Keratinocyte (primary cell): Measurements from ENCODE around the gene SEC24D. TPM values are rescaled to one million over a fixed set of nuclear protein-coding genes. Genes with fewer than 3 reads are reported as not detected.

ENCODE experiments used
- DNase-seq: peaks from one replicate; pipeline ENCODE4 v3.0.0-alpha.2; 2011; ENCODE audit warnings: low read depth, missing footprints, low spot score
- FAIRE-seq: peaks from 2 replicates; lab custom pipeline; 2011; peaks lifted over from hg19 to GRCh38; lab: Jason Lieb, UNC
- H2AFZ ChIP-seq: 2 replicates; pipeline ENCODE4 v1.6.0; 2012; ENCODE audit warnings: low read length, control low read depth, inconsistent platforms; ENCODE audit not compliant: control insufficient read depth
- H3K27ac ChIP-seq: 2 replicates; pipeline ENCODE4 v1.5.1; 2011; ENCODE audit warnings: low read length; ENCODE audit not compliant: control insufficient read depth, insufficient read depth
- H3K27me3 ChIP-seq: 3 replicates; pipeline ENCODE4 v1.6.0; 2011; ENCODE audit warnings: low read length; ENCODE audit not compliant: control insufficient read depth, insufficient read depth; ENCODE audit errors: extremely low read depth
- H3K36me3 ChIP-seq, 2 experiments: 2 replicates in 1 of 2; 3 replicates in 1 of 2; pipeline ENCODE4 v1.5.1; 2011; ENCODE audit warnings: low read length in 2 of 2, mild to moderate bottlenecking in 1 of 2; ENCODE audit not compliant: control insufficient read depth in 2 of 2, insufficient read depth in 2 of 2; ENCODE audit errors: extremely low read depth in 1 of 2
- H3K4me1 ChIP-seq: 3 replicates; pipeline ENCODE4 v1.5.1; 2011; ENCODE audit warnings: low read length; ENCODE audit not compliant: control insufficient read depth, insufficient read depth; ENCODE audit errors: extremely low read depth
- H3K4me2 ChIP-seq: 3 replicates; pipeline ENCODE4 v1.6.0; 2011; ENCODE audit warnings: low read depth, low read length; ENCODE audit not compliant: control insufficient read depth, insufficient read depth; ENCODE audit errors: extremely low read depth
- H3K4me3 ChIP-seq, 3 experiments: fragments of 200-600 bp in 1 of 3; sonication (generic) in 1 of 3; 2 replicates in 2 of 3; 3 replicates in 1 of 3; pipeline ENCODE4 v1.5.1; 2011 to 2016; ENCODE audit warnings: low read length in 3 of 3, mild to moderate bottlenecking in 3 of 3, control low read depth in 2 of 3, inconsistent platforms in 1 of 3, low read depth in 1 of 3, mixed read lengths in 1 of 3, mixed run types in 1 of 3, moderate library complexity in 1 of 3; ENCODE audit not compliant: control insufficient read depth in 2 of 3, insufficient read depth in 2 of 3; ENCODE audit errors: extremely low read depth in 1 of 3
- H3K79me2 ChIP-seq: 2 replicates; pipeline ENCODE4 v1.6.0; 2012; ENCODE audit warnings: low read length; ENCODE audit not compliant: control insufficient read depth, insufficient read depth
- H3K9ac ChIP-seq: 3 replicates; pipeline ENCODE4 v1.6.0; 2011; ENCODE audit warnings: low read length; ENCODE audit not compliant: control insufficient read depth, insufficient read depth; ENCODE audit errors: extremely low read depth
- H3K9me1 ChIP-seq: 3 replicates; pipeline ENCODE4 v1.6.0; 2011; ENCODE audit warnings: low read length; ENCODE audit not compliant: control insufficient read depth, insufficient read depth; ENCODE audit errors: extremely low read depth
- H3K9me3 ChIP-seq: 2 replicates; pipeline ENCODE4 v1.5.1; 2012; ENCODE audit warnings: low read depth, low read length; ENCODE audit not compliant: control insufficient read depth
- H4K20me1 ChIP-seq: 3 replicates; pipeline ENCODE4 v1.6.0; 2011; ENCODE audit warnings: low read length; ENCODE audit not compliant: control insufficient read depth, insufficient read depth; ENCODE audit errors: extremely low read depth
- EZH2 ChIP-seq: IDR thresholded peaks from one replicate; pipeline ENCODE4 v1.6.1; 2012; ENCODE audit warnings: inconsistent platforms, mild to moderate bottlenecking, low read length, moderate library complexity
- dilution Hi-C: fragments of 300-500 bp; cut with MboI; formaldehyde crosslinking; loops from one replicate; pipeline ENCODE4 v1.7.0; 2020; ENCODE audit warnings: low sequenced_read_pairs; ENCODE audit not compliant: extremely low pct_ligation_motif_present
- polyA plus RNA-seq, 5 experiments: library from polyadenylated mRNA; depleted of rRNA in 3 of 5; stranded (reverse) in 3 of 5; stranded (forward) in 1 of 5; unstranded in 1 of 5; fragments of >200 nt; gene quantifications; 1 replicate in 1 of 5; 2 replicates in 3 of 5; 3 replicates in 1 of 5; pipeline versions ENCODE4 v1.2.1 to v1.2.3, GENCODE V29; 2011 to 2012; ENCODE audit warnings: missing spikeins in 2 of 5, low read depth in 1 of 5, low replicate concordance in 1 of 5
- TF ChIP-seq, protein P1 (sequence below), 3 experiments: IDR thresholded peaks in 1 of 3; conservative IDR thresholded peaks in 1 of 3; optimal IDR thresholded peaks in 1 of 3; 2 replicates in 2 of 3; 3 replicates in 1 of 3; pipeline versions ENCODE3 to v1.5.1; 2011; ENCODE audit warnings: low read length in 3 of 3, mild to moderate bottlenecking in 3 of 3, moderate library complexity in 2 of 3, control low read depth in 1 of 3, inconsistent platforms in 1 of 3; ENCODE audit not compliant: insufficient read depth in 2 of 3; ENCODE audit errors: extremely low read depth in 1 of 3

The SEC24D gene
- polyA plus RNA-seq, 1 donor (not counting 4 experiments of a cell fraction or from before 2014, with no cell fraction given) = 24.9 TPM

- Histone ChIP-seq H3K9me1 (no peaks in the 10 kb centered on the region), H3K9ac (no peak overlapping the region), H3K4me2 (no peak overlapping the region), H3K4me3 (no peak overlapping the region), H3K9me3 (no peaks in the 10 kb centered on the region), H3K36me3 (peaks cover 8 to 14% of the 10 kb centered on the region in 2 experiments), H3K79me2 (no peaks in the 10 kb centered on the region), H4K20me1 (no peaks in the 10 kb centered on the region), H3K27ac (no peak overlapping the region), H3K27me3 (no peaks in the 10 kb centered on the region), H3K4me1 (no peaks in the 10 kb centered on the region), H2AFZ (no peak overlapping the region)
- dilution Hi-C loops = no loop called here
- TF ChIP-seq EZH2 = no peak
- FAIRE-seq = no peak
- DNase-seq = no peak
These were observed 92.1 kb downstream of the SEC24D start for GRCh38 chr4:118743867-118744266.

DNA sequence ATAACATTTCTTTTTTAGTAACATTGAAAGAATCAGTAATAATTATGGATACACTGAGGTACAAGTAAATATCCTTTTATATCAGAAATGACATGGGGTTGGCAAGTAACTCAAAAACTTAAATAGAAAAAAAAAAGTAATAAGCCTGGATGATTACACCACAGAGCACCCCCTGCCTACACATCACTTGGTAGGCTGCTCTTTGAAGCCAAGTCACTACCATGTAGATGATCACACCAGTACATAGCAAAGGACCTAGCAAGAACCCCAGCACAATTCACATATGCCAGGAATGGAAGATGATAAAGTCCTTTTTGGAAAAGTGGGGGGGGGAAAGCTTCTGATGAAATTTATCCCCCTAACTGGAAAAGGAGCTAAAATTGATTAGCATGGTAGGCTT, 93.9 kb downstream of the SEC24D start:
- H3K9ac ChIP-seq = no peak overlapping the region
- H3K27ac ChIP-seq = no peak overlapping the region
- no peaks in the 10 kb centered on the region for H3K9me3 ChIP-seq
- dilution Hi-C loops = no loop called here
- no peak for FAIRE-seq
- no peaks in the 10 kb centered on the region for H3K9me1 ChIP-seq
- no peak overlapping the region for H2AFZ ChIP-seq
- H3K79me2 ChIP-seq = no peaks in the 10 kb centered on the region
- TF ChIP-seq, protein P1, sequence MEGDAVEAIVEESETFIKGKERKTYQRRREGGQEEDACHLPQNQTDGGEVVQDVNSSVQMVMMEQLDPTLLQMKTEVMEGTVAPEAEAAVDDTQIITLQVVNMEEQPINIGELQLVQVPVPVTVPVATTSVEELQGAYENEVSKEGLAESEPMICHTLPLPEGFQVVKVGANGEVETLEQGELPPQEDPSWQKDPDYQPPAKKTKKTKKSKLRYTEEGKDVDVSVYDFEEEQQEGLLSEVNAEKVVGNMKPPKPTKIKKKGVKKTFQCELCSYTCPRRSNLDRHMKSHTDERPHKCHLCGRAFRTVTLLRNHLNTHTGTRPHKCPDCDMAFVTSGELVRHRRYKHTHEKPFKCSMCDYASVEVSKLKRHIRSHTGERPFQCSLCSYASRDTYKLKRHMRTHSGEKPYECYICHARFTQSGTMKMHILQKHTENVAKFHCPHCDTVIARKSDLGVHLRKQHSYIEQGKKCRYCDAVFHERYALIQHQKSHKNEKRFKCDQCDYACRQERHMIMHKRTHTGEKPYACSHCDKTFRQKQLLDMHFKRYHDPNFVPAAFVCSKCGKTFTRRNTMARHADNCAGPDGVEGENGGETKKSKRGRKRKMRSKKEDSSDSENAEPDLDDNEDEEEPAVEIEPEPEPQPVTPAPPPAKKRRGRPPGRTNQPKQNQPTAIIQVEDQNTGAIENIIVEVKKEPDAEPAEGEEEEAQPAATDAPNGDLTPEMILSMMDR (optimal IDR thresholded peaks at IDR 0.05 in 1 of 3, IDR thresholded peaks at IDR 0.05 in 1 of 3, conservative IDR thresholded peaks at IDR 0.05 in 1 of 3; ENCODE audit: extremely low read depth in 1 of 3, insufficient read depth in 2 of 3, low read length in 3 of 3) = no peak
- TF ChIP-seq EZH2 = no peak
- no peak overlapping the region for H3K4me3 ChIP-seq
- H3K36me3 ChIP-seq = peaks cover 9 to 22% of the 10 kb centered on the region in 2 experiments
- no peak overlapping the region for H3K4me2 ChIP-seq
- H3K27me3 ChIP-seq = no peaks in the 10 kb centered on the region
- DNase-seq = no peak
- H3K4me1 ChIP-seq = no peaks in the 10 kb centered on the region
- no peaks in the 10 kb centered on the region for H4K20me1 ChIP-seq

GRCh38 chr4:118741301-118741855, 94.5 kb downstream of the SEC24D start:
- dilution Hi-C loops = no loop called here
- H3K9me3 ChIP-seq = no peaks in the 10 kb centered on the region
- no peak overlapping the region for H3K27ac ChIP-seq
- FAIRE-seq (no peak), DNase-seq (no peak)
- H3K4me1 ChIP-seq = no peaks in the 10 kb centered on the region
- H3K79me2 ChIP-seq = no peaks in the 10 kb centered on the region
- H2AFZ ChIP-seq = no peak overlapping the region
- H3K27me3 ChIP-seq = no peaks in the 10 kb centered on the region
- H3K4me3 ChIP-seq = no peak overlapping the region
- TF ChIP-seq EZH2 = no peak
- TF ChIP-seq, protein P1 (optimal IDR thresholded peaks at IDR 0.05 in 1 of 3, IDR thresholded peaks at IDR 0.05 in 1 of 3, conservative IDR thresholded peaks at IDR 0.05 in 1 of 3; ENCODE audit: extremely low read depth in 1 of 3, insufficient read depth in 2 of 3, low read length in 3 of 3) = no peak
- no peaks in the 10 kb centered on the region for H4K20me1 ChIP-seq
- H3K4me2 ChIP-seq = no peak overlapping the region
- H3K36me3 ChIP-seq = peaks cover 12 to 22% of the 10 kb centered on the region in 2 experiments
- H3K9ac ChIP-seq = no peak overlapping the region
- no peaks in the 10 kb centered on the region for H3K9me1 ChIP-seq
